GM12878 (cell line): Measurements from ENCODE around the gene TNIP2. TPM values are rescaled to one million over a fixed set of nuclear protein-coding genes. Genes with fewer than 3 reads are reported as not detected.

Experiments used
- ATAC-seq: fragments of 200-7000 bp; cut with Tn5 transposase; 3 replicates; pipeline ENCODE4 v1.9.1; 2020; ENCODE audit warnings: mild to moderate bottlenecking, moderate library complexity
- BruUV-seq: library from RNA; stranded (reverse); fragments of 400-500 nt; replicated peaks from 2 replicates; lab custom pipeline; 2021; lab: Mats Ljungman, UMichigan
- CTCF ChIA-PET: fragments of 300-600 bp; sonication (Branson Sonifier 250); formaldehyde crosslinking; extraction: SDS; loops from one replicate; lab custom pipeline; 2021; ENCODE audit warnings: inconsistent platforms; lab: Yijun Ruan, JAX
- POLR2A ChIA-PET: fragments of 350-600 bp; formaldehyde crosslinking; extraction: SDS; loops from one replicate; lab custom pipeline; 2021; ENCODE audit warnings: inconsistent platforms; lab: Charles Lee
- RAD21 ChIA-PET: fragments of 300-600 bp; sonication (Branson Sonifier 250); formaldehyde crosslinking; loops from one replicate; lab custom pipeline; 2023; ENCODE audit warnings: antibody characterized with exemption; ENCODE audit not compliant: unreplicated experiment; lab: Charles Lee
- SMC1A ChIA-PET: fragments of 300-600 bp; sonication (Branson Sonifier 250); formaldehyde crosslinking; loops from one replicate; lab custom pipeline; 2023; ENCODE audit not compliant: unreplicated experiment, uncharacterized antibody; lab: Charles Lee
- DNase-seq: peaks from one replicate; pipeline ENCODE4 v3.0.0-alpha.2; 2011; ENCODE audit warnings: low read depth, low spot score
- FAIRE-seq: peaks from 3 replicates; lab custom pipeline; 2011; peaks lifted over from hg19 to GRCh38; lab: Jason Lieb, UNC
- H2AFZ ChIP-seq: 2 replicates; pipeline ENCODE4 v1.6.0; 2011; ENCODE audit warnings: low read depth, low read length, control low read depth; ENCODE audit not compliant: control insufficient read depth
- H3K27ac ChIP-seq: 2 replicates; pipeline ENCODE4 v1.5.1; 2011; ENCODE audit warnings: control low read depth; ENCODE audit not compliant: control insufficient read depth, insufficient read depth
- H3K27me3 ChIP-seq, 2 experiments: replicated peaks in 1 of 2; 2 replicates each; pipeline versions ENCODE4 v1.6.0 to v1.6.1; 2011; ENCODE audit warnings: low read length in 1 of 2; ENCODE audit not compliant: control insufficient read depth in 2 of 2, insufficient read depth in 2 of 2
- H3K36me3 ChIP-seq, 2 experiments: 2 replicates each; pipeline ENCODE4 v1.5.1; 2011; ENCODE audit warnings: low read length in 1 of 2; ENCODE audit not compliant: control insufficient read depth in 2 of 2, insufficient read depth in 2 of 2
- H3K4me1 ChIP-seq: 2 replicates; pipeline ENCODE4 v1.6.1; 2011; ENCODE audit warnings: mild to moderate bottlenecking, low read length, moderate library complexity, mixed read lengths; ENCODE audit not compliant: control insufficient read depth, insufficient read depth
- H3K4me2 ChIP-seq: 2 replicates; pipeline ENCODE4 v1.6.0; 2011; ENCODE audit warnings: control low read depth; ENCODE audit not compliant: control insufficient read depth, insufficient read depth
- H3K4me3 ChIP-seq: fragments of 200-600 bp; sonication (generic); 2 replicates; pipeline ENCODE4 v1.5.1; 2016
- H3K79me2 ChIP-seq: 2 replicates; pipeline ENCODE4 v1.6.0; 2011; ENCODE audit warnings: low read length; ENCODE audit not compliant: control insufficient read depth, insufficient read depth
- H3K9ac ChIP-seq: 2 replicates; pipeline ENCODE4 v1.8.0; 2011; ENCODE audit warnings: low read length, control low read depth, mixed read lengths; ENCODE audit not compliant: control insufficient read depth, insufficient read depth
- H3K9me3 ChIP-seq: replicated peaks from 3 replicates; pipeline ENCODE4 v1.5.1; 2011; ENCODE audit warnings: mild to moderate bottlenecking, low read length; ENCODE audit not compliant: control insufficient read depth, insufficient read depth
- H4K20me1 ChIP-seq: 2 replicates; pipeline ENCODE4 v1.6.0; 2011; ENCODE audit not compliant: control insufficient read depth, insufficient read depth
- CBX3 ChIP-seq: fragments of 200-600 bp; sonication (generic); IDR thresholded peaks from 2 replicates; pipeline ENCODE4 v1.6.1; 2016; ENCODE audit warnings: low read depth, borderline replicate concordance
- CBX5 ChIP-seq: sonication (generic); IDR thresholded peaks from 2 replicates; pipeline ENCODE4 v1.6.1; 2016; ENCODE audit warnings: low read depth, moderate library complexity, mild to moderate bottlenecking, inconsistent platforms
- FOXK2 ChIP-seq: fragments of 450-650 bp; IDR thresholded peaks from 2 replicates; pipeline ENCODE4 v1.6.1; 2017; ENCODE audit warnings: mild to moderate bottlenecking, moderate library complexity
- MTA2 ChIP-seq: fragments of 450-650 bp; IDR thresholded peaks from 2 replicates; pipeline ENCODE4 v1.6.1; 2016; ENCODE audit warnings: low read depth, mild to moderate bottlenecking, moderate library complexity
- POLR2A ChIP-seq: IDR thresholded peaks from 2 replicates; pipeline ENCODE4 v1.6.1; 2011; ENCODE audit warnings: low read depth, mild to moderate bottlenecking, low read length
- RUNX3 ChIP-seq: IDR thresholded peaks from 2 replicates; pipeline ENCODE4 v1.6.1; 2012; ENCODE audit warnings: low read length, inconsistent platforms
- SIN3A ChIP-seq: IDR thresholded peaks from 2 replicates; pipeline ENCODE4 v1.6.1; 2012; ENCODE audit warnings: low read depth, low read length, improper control_type of control experiment
- SPI1 ChIP-seq: IDR thresholded peaks from 2 replicates; pipeline ENCODE4 v1.6.1; 2011; ENCODE audit warnings: low read depth, mild to moderate bottlenecking, low read length, moderate library complexity, borderline replicate concordance; ENCODE audit not compliant: insufficient read depth
- STAT1 ChIP-seq: fragments of 450-650 bp; conservative IDR thresholded peaks from 2 replicates; pipeline ENCODE4 v1.6.1; 2014; ENCODE audit warnings: antibody characterized with exemption, mild to moderate bottlenecking
- WGBS: methylation state at CpG from one replicate; pipeline ENCODE4 v1.1.6; 2016; ENCODE audit warnings: low lambda C conversion rate; ENCODE audit not compliant: insufficient replicate concordance, insufficient coverage; ENCODE audit errors: missing lambda C conversion rate; 5-methylcytosine and 5-hydroxymethylcytosine counted together
- in situ Hi-C: fragments of 300-500 bp; cut with MboI; formaldehyde crosslinking; loops from 9 replicates; pipeline ENCODE4 v1.14.3; 2018; ENCODE audit warnings: mixed read lengths
- intact Hi-C: fragments of 100-400 bp; cut with micrococcal nuclease; formaldehyde crosslinking; loops from one replicate; pipeline ENCODE4 v1.14.2; 2022; ENCODE audit not compliant: unreplicated experiment
- polyA plus RNA-seq, 11 experiments: library from polyadenylated mRNA; depleted of rRNA in 4 of 11; unstranded in 6 of 11; stranded (reverse) in 5 of 11; fragments of >200 nt; fragmentation: Nextera tagmentation in 4 of 11; fragmentation: Illumina TruSeq in 1 of 11; extraction: Ambion mirVana in 4 of 11; extraction: Trizol in 1 of 11; gene quantifications; 1 replicate in 1 of 11; 2 replicates in 10 of 11; pipeline versions ENCODE4 v1.2.1 to v1.2.3, GENCODE V29; 2011 to 2016; ENCODE audit warnings: inconsistent platforms in 2 of 11, missing spikeins in 2 of 11, low read depth in 1 of 11
- total RNA-seq, 4 experiments: library from RNA; depleted of rRNA in 3 of 4; stranded (reverse); fragments of >200 nt in 3 of 4; fragmentation: Illumina TruSeq in 1 of 4; extraction: Trizol in 1 of 4; gene quantifications; 2 replicates each; pipeline versions ENCODE4 v1.2.1 to v1.2.3, GENCODE V29; 2013 to 2021
- TF ChIP-seq, protein P1 (sequence below): fragments of 450-650 bp; formaldehyde crosslinking; IDR thresholded peaks from 2 replicates; pipeline ENCODE4 v1.4.0; 2020; ENCODE audit warnings: mild to moderate bottlenecking, moderate library complexity
- TF ChIP-seq, protein P2 (sequence below): IDR thresholded peaks from 2 replicates; pipeline ENCODE4 v1.6.1; 2011; ENCODE audit warnings: mild to moderate bottlenecking, low read depth, low read length, moderate library complexity; ENCODE audit not compliant: insufficient replicate concordance
- TF ChIP-seq, protein P3 (sequence below): IDR thresholded peaks from 2 replicates; pipeline ENCODE4 v1.6.1; 2011; ENCODE audit warnings: borderline replicate concordance, low read depth, mild to moderate bottlenecking, moderate library complexity, mixed read lengths, low read length; ENCODE audit not compliant: insufficient read depth; ENCODE audit errors: extremely low read length

Gene TNIP2
- total and polyA plus RNA-seq, 10 of the 15 experiments (the other 5 are each of a cell fraction or from before 2014, with no cell fraction given), result 1.4 to 64.9 (median 45.5) TPM

DNA sequence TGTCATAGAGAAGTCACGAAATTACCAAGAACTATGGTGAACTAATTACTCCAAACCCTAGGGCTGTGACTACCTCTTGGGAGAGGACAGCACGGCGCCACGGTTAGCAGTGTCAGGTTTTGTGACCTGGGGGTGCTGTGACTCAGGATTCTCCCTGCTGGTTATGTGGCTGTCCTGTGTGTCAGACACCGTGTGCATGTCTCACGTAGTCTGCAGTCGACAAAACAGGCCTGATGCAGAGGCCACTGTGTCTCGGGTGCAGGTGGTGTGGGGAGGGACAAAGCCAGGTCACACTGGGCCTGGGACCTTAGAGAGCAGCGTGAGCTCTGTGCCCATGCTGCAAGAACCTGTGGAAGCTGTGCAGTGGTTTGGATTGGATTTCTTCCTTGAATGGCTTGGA is 34.1 kb downstream of the TNIP2 start:
- ChIA-PET RAD21 (no interaction called here), SMC1A (no interaction called here), POLR2A (no interaction called here), CTCF (no interaction called here)
- no peak overlapping the region for H3K4me3 ChIP-seq
- no peaks in the 10 kb centered on the region for H4K20me1 ChIP-seq
- H3K79me2 ChIP-seq, result no peaks in the 10 kb centered on the region
- H3K4me1 ChIP-seq, result no peaks in the 10 kb centered on the region
- H3K4me2 ChIP-seq, result no peak overlapping the region
- ATAC-seq, result no peak
- no peaks in the 10 kb centered on the region for H3K27me3 ChIP-seq
- peaks cover 3 to 20% of the 10 kb centered on the region in 2 experiments for H3K36me3 ChIP-seq
- H2AFZ ChIP-seq, result no peak overlapping the region
- intact Hi-C loops, result no loop called here
- in situ Hi-C loops, result no loop called here
- no peak for DNase-seq
- no peak for TF ChIP-seq CBX5
- TF ChIP-seq, protein P1, sequence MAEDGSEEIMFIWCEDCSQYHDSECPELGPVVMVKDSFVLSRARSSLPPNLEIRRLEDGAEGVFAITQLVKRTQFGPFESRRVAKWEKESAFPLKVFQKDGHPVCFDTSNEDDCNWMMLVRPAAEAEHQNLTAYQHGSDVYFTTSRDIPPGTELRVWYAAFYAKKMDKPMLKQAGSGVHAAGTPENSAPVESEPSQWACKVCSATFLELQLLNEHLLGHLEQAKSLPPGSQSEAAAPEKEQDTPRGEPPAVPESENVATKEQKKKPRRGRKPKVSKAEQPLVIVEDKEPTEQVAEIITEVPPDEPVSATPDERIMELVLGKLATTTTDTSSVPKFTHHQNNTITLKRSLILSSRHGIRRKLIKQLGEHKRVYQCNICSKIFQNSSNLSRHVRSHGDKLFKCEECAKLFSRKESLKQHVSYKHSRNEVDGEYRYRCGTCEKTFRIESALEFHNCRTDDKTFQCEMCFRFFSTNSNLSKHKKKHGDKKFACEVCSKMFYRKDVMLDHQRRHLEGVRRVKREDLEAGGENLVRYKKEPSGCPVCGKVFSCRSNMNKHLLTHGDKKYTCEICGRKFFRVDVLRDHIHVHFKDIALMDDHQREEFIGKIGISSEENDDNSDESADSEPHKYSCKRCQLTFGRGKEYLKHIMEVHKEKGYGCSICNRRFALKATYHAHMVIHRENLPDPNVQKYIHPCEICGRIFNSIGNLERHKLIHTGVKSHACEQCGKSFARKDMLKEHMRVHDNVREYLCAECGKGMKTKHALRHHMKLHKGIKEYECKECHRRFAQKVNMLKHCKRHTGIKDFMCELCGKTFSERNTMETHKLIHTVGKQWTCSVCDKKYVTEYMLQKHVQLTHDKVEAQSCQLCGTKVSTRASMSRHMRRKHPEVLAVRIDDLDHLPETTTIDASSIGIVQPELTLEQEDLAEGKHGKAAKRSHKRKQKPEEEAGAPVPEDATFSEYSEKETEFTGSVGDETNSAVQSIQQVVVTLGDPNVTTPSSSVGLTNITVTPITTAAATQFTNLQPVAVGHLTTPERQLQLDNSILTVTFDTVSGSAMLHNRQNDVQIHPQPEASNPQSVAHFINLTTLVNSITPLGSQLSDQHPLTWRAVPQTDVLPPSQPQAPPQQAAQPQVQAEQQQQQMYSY (CRISPR knock-in tag), result no peak
- BruUV-seq, result no TSS peak
- H3K9me3 ChIP-seq, result no peaks in the 10 kb centered on the region
- no peak overlapping the region for H3K27ac ChIP-seq
- H3K9ac ChIP-seq, result no peak overlapping the region
- no peak for FAIRE-seq
- 98% methylated on average over 9 of the region's 9 CpGs for WGBS

DNA sequence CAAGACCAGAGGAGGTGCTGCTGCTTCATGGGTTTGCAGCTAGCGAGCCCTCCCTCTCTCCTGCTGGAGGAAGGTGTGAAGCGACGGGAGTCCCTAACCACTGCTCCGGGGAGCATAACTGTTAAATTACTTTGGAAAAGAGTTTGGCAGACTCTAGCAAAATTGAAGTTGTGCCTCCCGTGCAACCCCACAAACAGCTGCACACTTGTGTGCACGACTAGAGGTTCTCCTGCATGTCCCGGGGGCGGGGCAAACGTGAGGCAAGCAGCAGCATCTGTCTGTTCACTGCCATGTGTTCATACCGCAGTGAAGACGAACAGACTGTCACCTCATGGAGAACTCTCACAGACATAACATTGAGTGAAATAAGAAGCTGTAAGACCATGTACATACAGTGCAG is 34.5 kb downstream of the TNIP2 start:
- Histone ChIP-seq H2AFZ (no peak overlapping the region), H3K9me3 (no peaks in the 10 kb centered on the region), H3K9ac (no peak overlapping the region), H3K4me1 (no peaks in the 10 kb centered on the region), H3K27me3 (no peaks in the 10 kb centered on the region), H3K79me2 (no peaks in the 10 kb centered on the region), H3K4me2 (no peak overlapping the region), H3K27ac (no peak overlapping the region), H3K36me3 (peaks cover 3 to 20% of the 10 kb centered on the region in 2 experiments), H4K20me1 (no peaks in the 10 kb centered on the region), H3K4me3 (no peak overlapping the region)
- in situ Hi-C loops, result no loop called here
- POLR2A ChIA-PET, result no interaction called here
- intact Hi-C loops, result no loop called here
- no peak for ATAC-seq
- CTCF ChIA-PET, result no interaction called here
- WGBS, result over 99% methylated on average over 11 of the region's 11 CpGs
- no peak for DNase-seq
- SMC1A ChIA-PET, result no interaction called here
- BruUV-seq, result no TSS peak
- FAIRE-seq, result no peak
- RAD21 ChIA-PET, result interaction anchor here (1.1 kb wide), 1 partner anchor 25 kb away, joined by 4 read pairs; no protein-coding TSS in a partner anchor
- no peak for TF ChIP-seq RUNX3
- TF ChIP-seq SIN3A, result no peak
- TF ChIP-seq, protein P2, sequence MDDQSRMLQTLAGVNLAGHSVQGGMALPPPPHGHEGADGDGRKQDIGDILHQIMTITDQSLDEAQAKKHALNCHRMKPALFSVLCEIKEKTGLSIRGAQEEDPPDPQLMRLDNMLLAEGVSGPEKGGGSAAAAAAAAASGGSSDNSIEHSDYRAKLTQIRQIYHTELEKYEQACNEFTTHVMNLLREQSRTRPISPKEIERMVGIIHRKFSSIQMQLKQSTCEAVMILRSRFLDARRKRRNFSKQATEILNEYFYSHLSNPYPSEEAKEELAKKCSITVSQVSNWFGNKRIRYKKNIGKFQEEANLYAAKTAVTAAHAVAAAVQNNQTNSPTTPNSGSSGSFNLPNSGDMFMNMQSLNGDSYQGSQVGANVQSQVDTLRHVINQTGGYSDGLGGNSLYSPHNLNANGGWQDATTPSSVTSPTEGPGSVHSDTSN, result no peak
- TF ChIP-seq CBX3, result no peak
- no peak for TF ChIP-seq MTA2
- TF ChIP-seq, protein P3, sequence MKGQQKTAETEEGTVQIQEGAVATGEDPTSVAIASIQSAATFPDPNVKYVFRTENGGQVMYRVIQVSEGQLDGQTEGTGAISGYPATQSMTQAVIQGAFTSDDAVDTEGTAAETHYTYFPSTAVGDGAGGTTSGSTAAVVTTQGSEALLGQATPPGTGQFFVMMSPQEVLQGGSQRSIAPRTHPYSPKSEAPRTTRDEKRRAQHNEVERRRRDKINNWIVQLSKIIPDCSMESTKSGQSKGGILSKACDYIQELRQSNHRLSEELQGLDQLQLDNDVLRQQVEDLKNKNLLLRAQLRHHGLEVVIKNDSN, result no peak
- no peak for TF ChIP-seq POLR2A
- no peak for TF ChIP-seq FOXK2
- TF ChIP-seq STAT1, result no peak
- TF ChIP-seq SPI1, result no peak
